Endothelial cell of umbilical vein (primary cell): Measurements from ENCODE around the gene SLC25A46.

Experiments used
- CTCF ChIP-seq, 2 donors: IDR thresholded peaks; 1 replicate in 1 of 2; 2 replicates in 1 of 2; pipeline ENCODE4 v1.5.1; 2011; ENCODE audit warnings: low read length in 2 of 2, mild to moderate bottlenecking in 2 of 2, moderate library complexity in 2 of 2, control low read depth in 1 of 2, inconsistent platforms in 1 of 2, low read depth in 1 of 2; ENCODE audit not compliant: insufficient read depth in 1 of 2; ENCODE audit errors: extremely low read depth in 1 of 2
- EZH2 ChIP-seq: IDR thresholded peaks from 2 replicates; pipeline ENCODE4 v1.6.1; 2012; ENCODE audit warnings: borderline replicate concordance, low read depth, mild to moderate bottlenecking, moderate library complexity, low read length, inconsistent platforms; ENCODE audit not compliant: severe bottlenecking
- FOS ChIP-seq: IDR thresholded peaks from 2 replicates; pipeline ENCODE4 v1.6.1; 2011; ENCODE audit warnings: mild to moderate bottlenecking, low read length, moderate library complexity, borderline replicate concordance; ENCODE audit not compliant: insufficient read depth
- GATA2 ChIP-seq: IDR thresholded peaks from 2 replicates; pipeline ENCODE4 v1.7.0; 2011; ENCODE audit warnings: low read depth, mild to moderate bottlenecking, moderate library complexity, mixed read lengths, low read length; ENCODE audit not compliant: insufficient read length, insufficient read depth
- JUN ChIP-seq: IDR thresholded peaks from 2 replicates; pipeline ENCODE4 v1.6.1; 2011; ENCODE audit warnings: borderline replicate concordance, low read depth; ENCODE audit not compliant: insufficient read length, insufficient read depth
- MAX ChIP-seq: IDR thresholded peaks from 2 replicates; pipeline ENCODE4 v1.6.1; 2011; ENCODE audit not compliant: insufficient read depth, insufficient read length
- POLR2A ChIP-seq: IDR thresholded peaks from 2 replicates; pipeline ENCODE4 v1.6.1; 2012; ENCODE audit warnings: low read depth, mild to moderate bottlenecking, control low read depth, low read length
- POLR2AphosphoS5 ChIP-seq: IDR thresholded peaks from 2 replicates; pipeline ENCODE4 v1.6.1; 2012; ENCODE audit warnings: low read depth, mild to moderate bottlenecking, control low read depth, low read length, moderate library complexity; ENCODE audit not compliant: insufficient read depth

DNA sequence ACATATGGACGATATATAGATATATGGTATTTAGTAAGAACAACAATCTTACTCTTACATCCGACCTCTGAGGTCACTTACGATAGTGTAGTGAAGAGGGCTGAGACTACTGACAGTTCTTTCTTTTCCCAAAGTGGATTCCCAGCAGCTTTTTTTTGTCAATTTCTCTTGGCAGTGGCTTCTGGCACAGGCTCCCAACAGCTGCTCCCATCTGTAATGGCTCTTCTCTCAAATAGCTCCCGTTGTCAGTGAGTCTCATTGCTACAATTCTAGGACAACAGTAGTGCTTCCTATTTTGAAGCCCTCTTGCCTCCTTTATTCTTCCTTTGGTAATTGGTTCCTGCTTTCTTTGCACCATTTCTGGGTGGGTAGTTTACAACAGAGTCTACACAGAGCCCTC, 68.4 kb downstream of the SLC25A46 start:
- no peak for TF ChIP-seq CTCF (IDR thresholded peaks at IDR 0.05; ENCODE audit: extremely low read depth in 1 of 2, insufficient read depth in 1 of 2, low read depth in 1 of 2, low read length in 2 of 2)
- no peak for TF ChIP-seq MAX
- no peak for TF ChIP-seq EZH2
- TF ChIP-seq GATA2: no peak
- no peak for TF ChIP-seq POLR2AphosphoS5
- no peak for TF ChIP-seq POLR2A
- no peak for TF ChIP-seq JUN
- no peak for TF ChIP-seq FOS
